GM18517 (cell line): ENCODE data around the gene BOLL.
A peak's percentile ranks its signal among the peaks of the same experiment; 100 is the strongest.
"Not testable (repeated sequence)": the region's sequence is repeated elsewhere in the genome, so short reads cannot be mapped to it uniquely, and the experiment has no call there.

Experiments
- ATAC-seq: cut with Tn5 transposase; IDR thresholded peaks from one replicate; pipeline ENCODE4 v1.9.1; 2021; ENCODE audit warnings: mild to moderate bottlenecking, moderate library complexity; ENCODE audit not compliant: unreplicated experiment

The BOLL gene

DNA sequence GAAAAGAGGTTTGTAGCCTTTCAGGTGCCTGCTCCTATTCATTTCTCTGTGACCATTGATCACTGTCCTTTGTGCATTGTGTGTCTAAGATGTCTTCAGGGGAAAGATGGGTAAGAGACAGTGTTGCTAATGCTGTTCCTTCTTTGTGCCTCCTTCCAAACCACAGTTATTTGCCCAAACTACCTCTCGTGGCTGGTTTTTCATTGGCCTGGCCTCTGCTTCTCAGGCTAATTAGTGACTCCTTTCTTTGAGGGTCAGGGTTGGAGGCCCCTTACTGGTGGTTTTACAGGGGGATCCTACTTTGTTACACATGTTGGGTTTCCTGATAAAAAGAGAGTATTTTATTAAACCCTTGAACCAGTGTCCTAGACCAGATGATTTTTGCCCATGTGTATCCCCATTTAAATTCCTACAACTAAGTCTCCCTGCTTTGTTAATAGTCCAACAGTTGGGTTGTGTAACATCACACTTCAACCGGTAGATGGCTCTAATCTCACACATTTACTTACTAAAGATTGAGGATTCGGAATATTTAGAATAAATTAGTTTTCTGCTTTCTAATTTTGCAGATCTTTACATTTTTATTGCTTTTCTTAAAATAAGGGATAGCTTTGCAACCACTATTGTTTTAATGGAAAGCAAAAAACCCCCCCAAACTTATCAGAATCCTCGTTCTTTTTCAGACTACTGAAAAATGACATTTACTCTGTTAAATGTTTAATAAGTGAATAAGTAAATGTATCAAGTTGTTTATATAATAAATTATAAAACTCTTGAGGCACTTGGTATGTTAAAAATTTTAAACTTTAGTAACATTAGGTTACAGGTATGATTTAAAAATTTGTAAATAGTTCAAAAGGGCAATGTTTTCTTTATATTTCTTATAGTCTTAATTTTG, 77.6 kb downstream of the BOLL start:
- ATAC-seq: no peak

DNA sequence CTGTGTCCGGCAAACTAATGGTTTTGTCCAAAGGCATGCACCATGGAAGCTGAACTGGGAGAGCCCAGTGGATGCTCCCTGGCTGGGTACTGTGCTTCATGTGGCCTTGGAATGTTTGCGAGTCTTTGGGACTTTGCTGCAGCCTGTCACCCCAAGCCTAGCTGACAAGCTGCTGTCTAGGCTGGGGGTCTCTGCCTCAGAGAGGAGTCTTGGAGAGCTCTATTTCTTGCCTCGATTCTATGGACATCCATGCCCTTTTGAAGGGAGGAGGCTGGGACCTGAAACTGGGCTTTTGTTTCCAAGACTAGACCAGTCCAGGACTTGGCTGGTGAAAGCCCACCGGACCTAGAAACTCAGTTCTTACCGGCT, 78.3 kb downstream of the BOLL start:
- ATAC-seq: no peak

DNA sequence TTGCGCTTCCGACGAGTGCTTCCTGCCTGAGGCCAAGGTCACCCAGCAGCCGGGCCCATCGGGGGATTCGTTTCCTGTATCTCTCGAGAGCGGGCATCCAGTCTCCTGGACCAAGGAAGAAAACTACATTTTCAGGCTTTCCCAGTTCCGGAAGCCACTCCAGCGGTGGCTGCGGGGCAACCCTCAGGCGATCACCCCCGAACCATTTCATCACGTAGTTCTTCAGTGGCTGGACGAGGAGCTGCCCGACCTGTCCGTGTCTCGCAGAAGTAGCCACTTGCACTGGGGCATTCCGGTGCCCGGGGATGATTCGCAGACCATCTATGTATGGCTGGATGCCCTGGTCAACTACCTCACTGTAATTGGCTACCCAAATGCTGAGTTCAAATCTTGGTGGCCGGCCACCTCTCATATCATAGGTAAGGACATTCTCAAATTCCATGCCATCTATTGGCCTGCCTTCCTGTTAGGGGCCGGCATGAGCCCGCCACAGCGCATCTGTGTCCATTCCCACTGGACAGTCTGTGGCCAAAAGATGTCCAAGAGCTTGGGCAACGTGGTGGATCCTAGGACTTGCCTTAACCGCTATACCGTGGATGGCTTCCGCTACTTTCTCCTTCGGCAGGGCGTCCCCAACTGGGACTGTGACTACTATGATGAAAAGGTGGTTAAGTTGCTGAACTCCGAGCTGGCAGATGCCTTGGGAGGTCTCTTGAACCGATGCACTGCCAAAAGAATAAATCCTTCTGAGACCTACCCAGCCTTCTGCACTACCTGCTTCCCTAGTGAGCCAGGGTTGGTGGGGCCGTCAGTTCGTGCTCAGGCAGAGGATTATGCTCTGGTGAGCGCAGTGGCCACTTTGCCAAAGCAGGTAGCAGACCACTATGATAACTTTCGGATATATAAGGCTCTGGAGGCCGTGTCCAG, 78.9 kb downstream of the BOLL start:
- no peak for ATAC-seq

DNA sequence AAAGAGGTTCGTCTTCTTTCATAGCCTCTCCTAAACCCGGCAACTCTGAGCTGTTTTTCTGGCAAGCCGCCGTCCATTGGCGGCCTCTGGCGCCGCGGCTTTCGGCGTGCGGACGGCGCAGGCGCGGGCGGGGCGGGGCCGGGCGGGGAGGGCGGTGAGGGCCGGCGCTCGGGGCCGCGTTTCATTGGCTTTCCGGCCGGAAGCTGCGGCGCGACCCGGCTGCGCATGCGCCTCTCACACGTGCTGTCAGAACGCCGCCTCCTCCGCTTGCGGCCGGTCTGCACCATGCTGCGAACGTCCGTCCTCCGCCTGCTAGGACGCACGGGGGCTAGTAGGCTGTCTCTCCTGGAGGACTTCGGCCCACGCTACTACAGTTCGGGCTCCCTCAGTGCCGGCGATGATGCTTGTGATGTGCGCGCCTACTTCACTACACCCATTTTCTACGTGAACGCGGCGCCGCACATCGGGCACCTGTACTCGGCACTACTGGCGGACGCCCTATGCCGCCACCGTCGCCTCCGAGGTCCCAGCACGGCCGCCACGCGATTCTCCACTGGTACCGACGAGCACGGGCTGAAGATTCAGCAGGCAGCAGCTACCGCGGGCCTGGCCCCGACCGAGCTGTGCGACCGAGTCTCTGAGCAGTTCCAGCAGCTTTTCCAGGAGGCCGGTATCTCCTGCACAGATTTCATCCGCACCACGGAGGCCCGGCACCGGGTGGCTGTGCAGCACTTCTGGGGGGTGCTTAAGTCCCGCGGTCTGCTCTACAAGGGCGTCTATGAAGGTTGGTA, 79.8 kb downstream of the BOLL start, which contains the start of gene MARS2:
TSS of gene MARS2 (plus strand) at position 249 of the 791 bp plus-strand sequence. CDS start at position 286, 37 bp downstream.
- ATAC-seq: peak; percentile 79

DNA sequence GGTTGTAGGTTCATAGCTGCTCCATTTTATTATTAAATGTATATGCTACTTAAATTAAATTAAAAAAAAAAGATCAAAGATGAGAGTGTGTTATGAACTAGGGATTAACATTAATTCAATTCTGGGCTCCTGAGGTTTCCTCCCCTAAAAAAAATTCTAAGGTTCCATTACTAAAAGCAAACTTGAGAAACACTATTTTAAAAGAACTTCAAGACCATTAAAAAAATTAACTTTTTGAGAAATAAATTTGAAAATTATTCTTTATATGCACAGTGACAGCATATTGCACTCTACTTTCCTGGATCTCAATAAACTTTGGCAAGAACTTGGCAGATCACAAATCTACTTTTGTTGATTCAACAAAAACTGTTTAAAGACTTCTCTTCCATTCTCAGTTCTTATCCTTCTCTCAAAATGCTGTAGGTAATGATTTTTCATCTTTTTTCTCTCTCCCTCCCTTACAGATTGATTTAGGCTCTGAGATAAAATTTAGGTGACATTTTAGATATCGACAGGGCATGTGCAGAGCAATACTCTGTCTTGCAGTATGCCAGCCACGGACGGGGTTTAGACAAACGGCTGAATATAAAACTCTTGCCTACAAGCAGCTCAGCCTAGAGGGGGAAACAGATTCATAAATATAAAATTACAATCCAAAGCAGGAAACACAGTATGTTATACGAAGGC, 80.5 kb downstream of the BOLL start:
- peak; percentile 36 for ATAC-seq

DNA sequence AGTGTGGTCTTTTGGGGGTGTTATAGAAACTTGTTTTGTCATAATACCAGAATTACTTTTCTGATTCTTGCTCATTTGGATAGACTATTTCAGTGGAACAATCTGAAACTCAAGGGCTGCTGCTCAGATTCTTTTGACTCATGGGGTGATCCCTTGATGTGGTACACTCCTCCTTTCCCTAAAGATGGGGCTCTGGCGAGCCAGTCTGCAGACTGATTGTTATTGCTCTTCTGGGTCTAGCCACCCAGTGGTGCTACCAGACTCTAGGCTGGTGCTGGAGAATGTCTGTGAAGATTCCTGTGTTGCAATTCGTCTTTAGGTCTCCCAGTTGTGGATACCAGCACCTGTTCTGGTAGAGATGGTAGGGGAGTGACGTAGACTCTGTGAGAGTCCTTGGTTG, 84.2 kb downstream of the BOLL start:
- ATAC-seq: no peak

DNA sequence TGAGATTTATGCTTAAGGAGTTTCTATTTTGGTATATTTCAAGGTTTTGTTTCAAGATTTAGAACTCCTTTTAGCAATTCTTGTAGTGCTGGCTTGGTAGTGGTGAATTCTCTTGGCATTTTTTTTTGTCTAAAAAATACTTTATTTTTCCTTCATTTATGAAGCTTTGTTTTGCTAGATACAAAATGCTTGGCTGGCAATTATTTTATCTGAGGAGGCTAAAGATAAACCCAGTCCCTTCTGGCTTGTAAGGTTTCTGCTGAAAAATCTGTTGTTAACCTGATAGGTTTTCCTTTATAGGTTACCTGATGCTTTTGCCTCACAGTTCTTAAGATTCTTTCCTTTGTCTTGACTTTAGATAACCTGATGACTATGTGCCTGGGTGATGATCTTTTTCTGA, 85.4 kb downstream of the BOLL start:
- ATAC-seq: not testable (repeated sequence)

DNA sequence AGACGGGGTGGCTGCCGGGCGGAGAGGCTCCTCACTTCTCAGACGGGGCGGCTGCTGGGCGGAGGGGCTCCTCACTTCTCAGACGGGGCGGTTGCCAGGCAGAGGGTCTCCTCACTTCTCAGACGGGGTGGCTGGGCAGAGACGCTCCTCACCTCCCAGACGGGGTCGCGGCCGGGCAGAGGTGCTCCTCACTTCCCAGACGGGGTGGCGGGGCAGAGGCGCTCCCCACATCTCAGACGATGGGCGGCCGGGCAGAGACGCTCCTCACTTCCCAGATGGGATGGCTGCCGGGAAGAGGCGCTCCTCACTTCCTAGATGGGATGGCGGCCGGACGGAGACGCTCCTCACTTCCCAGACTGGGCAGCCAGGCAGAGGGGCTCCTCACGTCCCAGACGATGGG, 88.5 kb downstream of the BOLL start:
- ATAC-seq: not testable (repeated sequence)

DNA sequence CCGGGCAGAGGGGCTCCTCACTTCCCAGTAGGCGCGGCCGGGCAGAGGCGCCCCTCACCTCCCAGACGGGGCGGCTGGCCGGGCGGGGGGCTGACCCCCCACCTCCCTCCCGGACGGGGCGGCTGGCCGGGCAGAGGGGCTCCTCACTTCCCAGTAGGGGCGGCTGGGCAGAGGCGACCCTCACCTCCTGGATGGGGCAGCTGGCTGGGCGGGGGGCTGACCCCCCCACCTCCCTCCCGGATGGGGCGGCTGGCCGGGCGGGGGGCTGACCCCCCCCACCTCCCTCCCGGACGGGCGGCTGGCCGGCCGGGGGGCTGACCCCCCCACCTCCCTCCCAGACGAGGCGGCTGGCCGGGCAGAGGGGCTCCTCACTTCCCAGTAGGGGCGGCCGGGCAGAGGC, 89.1 kb downstream of the BOLL start:
- not testable (repeated sequence) for ATAC-seq

DNA sequence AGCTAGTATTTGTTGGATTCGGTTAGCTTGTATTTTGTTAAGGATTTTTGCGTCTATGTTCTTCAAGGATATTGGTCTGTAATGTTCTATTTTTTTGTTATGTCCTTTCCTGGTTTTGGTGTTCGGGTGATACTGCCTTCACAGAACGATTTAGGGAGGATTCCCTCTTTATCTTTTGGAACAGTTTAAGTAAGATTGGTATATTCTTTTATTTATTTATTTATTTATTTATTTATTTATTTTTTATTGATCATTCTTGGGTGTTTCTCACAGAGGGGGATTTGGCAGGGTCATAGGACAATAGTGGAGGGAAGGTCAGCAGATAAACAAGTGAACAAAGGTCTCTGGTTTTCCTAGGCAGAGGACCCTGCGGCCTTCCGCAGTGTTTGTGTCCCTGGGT, 89.9 kb downstream of the BOLL start:
- ATAC-seq: not testable (repeated sequence)

DNA sequence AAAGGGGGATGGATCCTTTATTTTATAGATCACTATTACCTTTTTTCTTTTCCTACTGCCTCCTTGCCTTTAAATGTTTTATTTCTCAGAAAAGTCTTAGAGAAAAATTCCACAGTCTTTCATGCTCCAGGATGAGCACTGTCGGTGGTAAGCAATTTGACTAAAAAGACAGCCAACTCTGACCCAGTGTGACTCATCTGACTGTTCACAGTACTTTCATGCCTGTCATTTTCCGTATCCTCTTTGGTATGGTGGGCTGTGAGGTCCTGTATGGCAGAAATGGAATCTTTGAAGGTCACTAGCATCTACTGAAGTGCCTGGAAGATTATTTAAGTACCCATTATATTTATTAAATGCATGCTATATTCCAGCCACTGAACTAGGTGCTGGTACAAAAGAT, 107.6 kb downstream of the BOLL start:
- no peak for ATAC-seq

DNA sequence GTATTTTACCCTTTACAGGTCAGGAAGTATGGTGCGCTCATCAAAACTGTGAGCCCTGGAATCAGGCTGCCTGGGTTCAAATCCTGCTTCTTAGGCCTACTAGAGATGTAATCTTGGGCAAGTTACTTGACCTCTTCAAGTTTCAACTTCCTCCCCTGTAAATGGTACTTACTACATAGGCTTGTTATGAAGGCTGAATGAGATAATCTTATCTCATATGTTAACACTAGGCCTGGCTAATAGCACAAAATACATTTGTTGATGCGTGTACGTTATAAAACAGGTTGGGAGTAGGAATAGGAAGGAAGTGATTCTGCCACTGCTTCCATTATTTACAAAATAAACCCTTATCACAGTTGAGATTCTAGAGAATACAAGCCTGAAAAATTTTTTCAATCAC, 108.1 kb downstream of the BOLL start:
- ATAC-seq: no peak
